ENCODE data around the gene PPP1R13L. TPM values are rescaled to one million over a fixed set of nuclear protein-coding genes. Genes with fewer than 3 reads are reported as not detected.
"Not testable (repeated sequence)": the region's sequence is repeated elsewhere in the genome, so short reads cannot be mapped to it uniquely, and the experiment has no call there.

Gene PPP1R13L
- total and polyA plus RNA-seq, 2 donors: 7.7 to 28.1 TPM

DNA sequence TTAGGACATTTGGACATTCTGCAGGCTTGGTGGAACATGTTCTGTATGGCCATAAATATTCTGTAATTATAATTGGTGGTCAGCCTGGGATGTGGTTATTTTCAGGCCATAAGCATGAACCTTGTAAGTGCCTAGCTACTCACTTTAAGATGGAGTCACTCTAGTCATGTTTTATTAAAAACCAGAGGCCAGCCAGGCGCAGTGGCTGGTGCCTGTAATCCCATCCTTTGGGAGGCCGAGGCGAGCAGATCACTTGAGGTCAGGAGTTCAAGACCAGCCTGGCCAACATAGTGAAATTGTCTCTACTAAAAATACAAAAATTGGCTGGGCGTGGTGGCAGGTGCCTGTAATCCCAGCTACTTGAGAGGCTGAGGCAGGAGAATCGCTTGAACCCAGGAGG is 2.7 kb upstream of the PPP1R13L start:
- DNase-seq (ENCODE audit: extremely low spot score); H3K27ac ChIP-seq (ENCODE audit: low read depth); H3K4me1 ChIP-seq (ENCODE audit: insufficient read depth); H3K4me3 ChIP-seq (ENCODE audit: low read depth, low read length); H3K36me3 ChIP-seq (ENCODE audit: insufficient read depth): not testable (repeated sequence)
- 78% methylated on average over 5 of the region's 5 CpGs for WGBS

DNA sequence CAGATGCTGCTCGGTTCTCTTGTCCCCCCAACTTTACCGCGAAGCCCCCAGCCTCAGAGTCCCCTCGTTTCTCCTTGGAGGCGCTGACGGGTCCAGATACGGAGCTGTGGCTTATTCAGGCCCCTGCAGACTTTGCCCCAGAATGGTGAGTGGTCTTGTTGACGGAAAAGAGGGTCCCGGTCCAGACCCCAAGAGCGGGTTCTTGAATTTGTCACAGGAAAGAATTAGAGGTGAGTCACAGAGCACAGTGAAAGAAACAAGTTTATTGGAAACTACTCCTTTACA is 2.2 kb upstream of the PPP1R13L start:
- Histone ChIP-seq H3K36me3 (ENCODE audit: insufficient read depth) (no peaks in the 10 kb centered on the region), H3K4me1 (ENCODE audit: insufficient read depth) (no peaks in the 10 kb centered on the region), H3K27ac (ENCODE audit: low read depth) (no peak overlapping the region), H3K4me3 (ENCODE audit: low read depth, low read length) (peak overlapping the region; percentile 56)
- no peak for DNase-seq (ENCODE audit: extremely low spot score)
- 2% methylated on average over 10 of the region's 10 CpGs for WGBS

DNA sequence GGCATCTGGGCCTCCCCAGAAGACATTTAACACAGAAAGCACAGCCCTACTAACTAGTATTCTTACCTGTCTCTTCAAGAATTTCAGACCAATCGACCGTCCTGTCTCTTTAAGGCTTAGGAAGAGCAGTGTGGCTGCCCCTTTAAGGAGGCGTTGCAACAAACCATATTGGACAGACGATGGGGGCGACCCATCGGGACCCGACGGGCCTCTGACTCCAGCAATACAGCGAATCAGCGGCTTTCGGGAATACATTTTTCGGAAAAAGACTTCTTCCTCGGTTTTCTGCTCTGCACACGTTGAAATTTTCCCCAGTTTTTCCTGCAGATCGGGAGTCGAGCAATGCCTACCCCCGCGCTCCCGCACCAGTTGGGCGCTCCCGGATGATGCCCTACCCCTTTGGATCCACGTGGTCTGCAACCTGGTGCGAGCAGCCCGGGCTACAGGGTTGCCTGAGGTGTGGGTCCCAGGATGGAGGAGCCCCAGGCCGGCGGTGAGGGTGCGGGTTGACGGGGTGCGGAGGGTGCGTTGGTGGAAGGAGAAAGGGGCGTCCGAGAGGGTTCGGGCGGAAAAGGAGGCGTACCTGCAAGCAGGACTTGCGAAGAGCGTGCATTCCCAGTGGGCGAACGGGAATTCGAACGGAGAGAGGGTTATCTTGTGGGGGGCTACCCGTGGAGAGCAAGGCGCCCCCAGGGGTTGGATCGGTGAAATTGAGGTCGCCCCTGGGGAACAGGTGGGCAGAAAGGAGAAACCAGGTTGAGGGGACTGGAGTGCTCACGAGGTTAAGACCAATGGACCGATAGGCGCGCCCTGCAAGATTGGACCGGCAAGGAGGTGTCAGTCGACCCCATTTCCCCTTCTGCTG is 1.6 kb upstream of the PPP1R13L start, which contains the start of gene POLR1G:
Gene POLR1G (plus strand): TSS at position 419 of the 865 bp plus-strand sequence. CDS start 53 bp downstream, at position 472.
- H3K4me1 ChIP-seq (ENCODE audit: insufficient read depth): no peaks in the 10 kb centered on the region
- DNase-seq (ENCODE audit: extremely low spot score): peak; percentile 87
- peak within 1 kb of the TSS; percentile 56 for H3K4me3 ChIP-seq (ENCODE audit: low read depth, low read length)
- H3K27ac ChIP-seq (ENCODE audit: low read depth): peak within 1 kb of the TSS; percentile 63
- no peaks in the 10 kb centered on the region for H3K36me3 ChIP-seq (ENCODE audit: insufficient read depth)
- WGBS: under 1% methylated on average over 51 of the region's 51 CpGs

DNA sequence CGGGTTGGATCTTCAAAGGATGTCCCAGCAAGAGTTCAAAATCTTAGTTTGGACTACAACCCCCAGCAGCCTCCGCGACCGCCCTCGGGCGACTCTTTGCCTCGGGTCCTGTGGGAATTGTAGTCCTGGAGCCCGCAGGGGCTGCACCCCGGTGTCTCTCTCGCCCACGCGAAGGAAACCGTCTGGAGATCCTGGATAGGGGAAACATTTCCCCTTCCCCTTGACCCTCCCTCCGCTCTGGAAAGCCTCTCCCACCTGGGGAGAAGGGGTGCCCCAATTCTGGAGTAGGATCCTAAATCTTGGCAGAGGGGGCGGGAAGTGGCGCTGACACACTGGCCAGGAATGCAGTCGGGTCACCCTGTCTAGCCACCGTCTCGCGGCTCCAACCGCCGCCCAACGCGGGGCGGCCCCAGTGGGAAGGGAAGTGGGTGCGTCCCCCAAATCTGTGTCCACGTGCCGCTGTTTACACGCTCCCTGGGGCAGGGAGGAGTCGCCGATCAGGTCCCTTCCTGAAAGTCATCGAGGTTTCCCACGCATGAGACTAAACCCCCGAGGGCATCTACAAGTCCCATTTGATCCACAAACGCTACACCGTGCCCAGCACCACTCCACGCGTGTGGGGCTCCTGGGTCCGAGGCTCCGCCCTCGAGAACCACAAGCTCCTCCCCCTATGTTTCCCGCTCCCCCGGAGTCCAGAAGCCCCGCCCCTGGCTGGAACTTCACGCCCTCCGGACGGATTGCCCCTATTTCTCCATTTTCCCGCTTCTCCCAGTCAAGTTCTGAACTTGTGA is 761 bp upstream of the PPP1R13L start:
- Histone ChIP-seq H3K4me3 (ENCODE audit: low read depth, low read length) (peak overlapping the region; percentile 56), H3K4me1 (ENCODE audit: insufficient read depth) (no peaks in the 10 kb centered on the region), H3K27ac (ENCODE audit: low read depth) (peak overlapping the region; percentile 63), H3K36me3 (ENCODE audit: insufficient read depth) (no peaks in the 10 kb centered on the region)
- peak; percentile 86 for DNase-seq (ENCODE audit: extremely low spot score)
- WGBS: under 1% methylated on average over 48 of the region's 48 CpGs

DNA sequence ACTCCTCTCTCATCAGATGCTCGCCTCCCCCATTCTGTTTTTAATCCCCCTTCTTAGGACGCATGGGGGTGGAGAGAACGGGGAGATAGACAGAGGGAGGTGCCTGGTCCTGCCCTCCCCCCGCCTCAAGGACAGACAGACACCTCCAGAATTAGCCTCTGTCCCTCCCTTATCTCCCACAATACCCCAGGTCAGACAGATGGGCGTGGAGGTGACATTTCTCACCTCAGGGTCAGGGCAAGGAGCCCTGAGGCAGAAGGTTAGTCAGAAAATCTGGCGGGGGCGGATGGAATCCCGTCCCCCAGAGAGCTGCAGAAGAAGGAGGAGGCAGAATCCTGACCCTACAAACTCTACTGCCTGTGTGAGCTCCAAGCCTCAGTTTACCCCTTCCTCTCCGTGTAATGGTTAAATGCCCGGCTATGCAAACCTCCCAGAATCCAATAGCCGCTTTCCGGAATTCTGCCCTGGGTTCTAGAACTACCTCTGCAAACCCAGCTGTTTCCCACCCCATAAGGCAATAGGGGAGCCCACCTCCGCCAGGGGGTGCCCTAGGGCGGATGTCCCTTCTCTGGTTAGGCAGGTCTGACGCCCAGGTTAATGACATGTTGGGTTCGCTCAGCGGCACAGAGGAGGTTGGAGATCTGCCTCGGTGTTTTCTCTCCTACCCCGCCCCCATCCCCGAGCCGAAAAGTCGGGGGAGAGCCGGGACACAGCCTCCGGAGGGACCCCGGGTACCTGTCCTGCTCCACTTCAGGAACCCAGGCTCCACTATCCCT is 900 bp downstream of the PPP1R13L start:
- WGBS: 21% methylated on average over 25 of the region's 25 CpGs
- Histone ChIP-seq H3K27ac (ENCODE audit: low read depth) (peak overlapping the region; percentile 85), H3K36me3 (ENCODE audit: insufficient read depth) (no peaks in the 10 kb centered on the region), H3K4me1 (ENCODE audit: insufficient read depth) (no peaks in the 10 kb centered on the region), H3K4me3 (ENCODE audit: low read depth, low read length) (peak overlapping the region; percentile 56)
- no peak for DNase-seq (ENCODE audit: extremely low spot score)

DNA sequence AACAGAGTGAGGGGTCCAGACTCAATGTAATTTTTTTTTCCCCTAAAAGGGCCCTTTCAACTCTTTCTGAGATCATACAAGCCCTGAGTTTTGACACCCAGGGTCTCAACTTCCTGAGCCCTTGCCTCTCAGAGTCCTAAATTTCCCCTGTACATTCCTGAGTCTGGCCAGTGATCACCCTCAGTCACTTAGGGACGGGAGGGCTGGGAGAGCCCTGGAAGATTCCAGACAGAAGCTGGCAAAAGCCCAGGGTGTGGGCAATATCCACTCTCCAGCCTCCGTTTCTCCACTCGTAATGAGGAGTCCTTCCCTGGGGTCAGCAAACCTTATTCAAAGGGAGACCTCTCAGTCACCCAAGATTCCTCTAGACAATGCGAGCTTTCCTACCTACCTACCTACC is 1.6 kb downstream of the PPP1R13L start:
- H3K4me1 ChIP-seq (ENCODE audit: insufficient read depth): no peaks in the 10 kb centered on the region
- no peaks in the 10 kb centered on the region for H3K36me3 ChIP-seq (ENCODE audit: insufficient read depth)
- no peak overlapping the region for H3K4me3 ChIP-seq (ENCODE audit: low read depth, low read length)
- H3K27ac ChIP-seq (ENCODE audit: low read depth): peak overlapping the region; percentile 48
- DNase-seq (ENCODE audit: extremely low spot score): no peak
- 59% methylated on average over 4 of the region's 4 CpGs for WGBS

DNA sequence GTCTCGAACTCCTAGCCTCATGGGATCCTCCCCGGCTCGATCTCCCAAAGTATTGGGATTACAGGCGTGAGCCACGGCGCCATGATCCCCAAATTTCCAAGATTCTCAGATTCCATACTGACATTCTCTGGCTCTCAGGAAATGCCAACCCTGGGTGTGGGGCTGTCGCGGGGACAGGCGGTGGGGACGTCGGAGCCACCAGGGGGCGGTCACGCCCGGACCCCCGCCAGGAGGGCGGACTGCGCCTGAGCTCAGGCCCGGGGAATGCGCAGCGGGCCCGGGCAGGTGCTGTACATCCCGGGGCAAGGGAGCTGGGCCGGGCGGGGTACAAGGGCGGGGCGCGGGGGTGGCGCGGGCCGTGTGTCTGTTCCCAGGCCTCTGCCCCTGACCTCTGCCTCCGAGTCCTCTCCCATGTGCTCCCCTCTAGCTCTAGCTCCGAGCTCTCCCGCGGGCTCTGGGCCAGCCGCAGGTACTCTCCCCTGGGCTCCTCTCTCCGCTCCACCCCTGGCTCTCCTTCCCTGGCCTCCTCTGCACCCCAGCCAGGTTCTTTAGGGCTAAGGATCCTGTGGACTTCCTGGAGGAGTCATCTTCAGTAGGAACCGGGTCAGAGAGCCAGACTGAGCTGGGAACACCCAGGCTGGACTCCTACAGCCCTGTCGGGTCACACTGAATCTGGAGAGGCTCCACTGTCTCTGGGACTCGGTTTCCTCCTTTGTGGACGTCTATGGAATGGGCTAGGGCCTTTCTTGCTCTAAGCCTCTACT is 2.4 kb downstream of the PPP1R13L start:
- no peak for DNase-seq (ENCODE audit: extremely low spot score)
- H3K4me1 ChIP-seq (ENCODE audit: insufficient read depth): no peaks in the 10 kb centered on the region
- peak overlapping the region; percentile 48 for H3K27ac ChIP-seq (ENCODE audit: low read depth)
- WGBS: 19% methylated on average over 40 of the region's 40 CpGs
- no peak overlapping the region for H3K4me3 ChIP-seq (ENCODE audit: low read depth, low read length)
- no peaks in the 10 kb centered on the region for H3K36me3 ChIP-seq (ENCODE audit: insufficient read depth)

DNA sequence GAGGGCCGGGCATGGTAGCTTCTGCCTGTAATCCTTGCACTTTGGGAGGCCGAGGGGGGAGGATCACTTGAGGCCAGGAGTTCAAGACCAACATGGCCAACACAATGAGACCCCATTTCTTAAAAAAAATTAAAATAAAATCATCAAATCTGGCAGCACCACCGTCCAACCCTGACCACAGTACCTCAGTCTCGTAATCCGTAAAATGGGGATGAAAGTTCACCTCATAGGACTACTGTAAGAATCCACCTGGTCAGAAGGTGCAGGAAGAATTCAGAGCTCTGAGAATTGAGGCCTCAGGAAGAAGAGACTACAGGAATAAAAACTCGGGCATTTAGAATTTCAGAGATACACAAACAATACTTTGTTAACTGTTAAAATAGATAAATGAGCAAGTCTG is 3.1 kb downstream of the PPP1R13L start:
- H3K36me3 ChIP-seq (ENCODE audit: insufficient read depth): no peaks in the 10 kb centered on the region
- H3K4me3 ChIP-seq (ENCODE audit: low read depth, low read length): no peak overlapping the region
- no peaks in the 10 kb centered on the region for H3K4me1 ChIP-seq (ENCODE audit: insufficient read depth)
- H3K27ac ChIP-seq (ENCODE audit: low read depth): no peak overlapping the region
- DNase-seq (ENCODE audit: extremely low spot score): no peak
- 91% methylated on average over 6 of the region's 6 CpGs for WGBS

DNA sequence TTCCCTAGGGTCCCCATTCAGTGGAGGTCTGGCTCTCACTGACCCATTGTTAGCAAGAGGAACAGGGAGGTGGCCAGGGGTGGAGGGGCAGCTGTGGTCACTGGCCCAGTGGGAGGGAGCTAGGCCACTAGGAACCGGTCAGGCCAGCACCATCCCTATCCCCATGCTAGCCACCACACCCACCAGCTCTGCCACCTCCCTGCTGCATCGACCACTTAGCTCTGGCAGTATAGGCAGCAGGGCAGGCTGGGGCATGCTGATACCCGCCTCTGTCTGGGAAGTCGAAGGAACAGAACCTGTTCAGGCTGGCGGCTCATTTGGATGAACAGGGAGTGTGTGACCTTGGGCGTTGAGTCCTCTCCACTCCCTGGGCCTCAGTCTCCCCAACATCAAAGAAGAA is 4.7 kb downstream of the PPP1R13L start:
- DNase-seq (ENCODE audit: extremely low spot score): no peak
- no peak overlapping the region for H3K27ac ChIP-seq (ENCODE audit: low read depth)
- no peaks in the 10 kb centered on the region for H3K36me3 ChIP-seq (ENCODE audit: insufficient read depth)
- no peak overlapping the region for H3K4me3 ChIP-seq (ENCODE audit: low read depth, low read length)
- no peaks in the 10 kb centered on the region for H3K4me1 ChIP-seq (ENCODE audit: insufficient read depth)
- 81% methylated on average over 6 of the region's 6 CpGs for WGBS

DNA sequence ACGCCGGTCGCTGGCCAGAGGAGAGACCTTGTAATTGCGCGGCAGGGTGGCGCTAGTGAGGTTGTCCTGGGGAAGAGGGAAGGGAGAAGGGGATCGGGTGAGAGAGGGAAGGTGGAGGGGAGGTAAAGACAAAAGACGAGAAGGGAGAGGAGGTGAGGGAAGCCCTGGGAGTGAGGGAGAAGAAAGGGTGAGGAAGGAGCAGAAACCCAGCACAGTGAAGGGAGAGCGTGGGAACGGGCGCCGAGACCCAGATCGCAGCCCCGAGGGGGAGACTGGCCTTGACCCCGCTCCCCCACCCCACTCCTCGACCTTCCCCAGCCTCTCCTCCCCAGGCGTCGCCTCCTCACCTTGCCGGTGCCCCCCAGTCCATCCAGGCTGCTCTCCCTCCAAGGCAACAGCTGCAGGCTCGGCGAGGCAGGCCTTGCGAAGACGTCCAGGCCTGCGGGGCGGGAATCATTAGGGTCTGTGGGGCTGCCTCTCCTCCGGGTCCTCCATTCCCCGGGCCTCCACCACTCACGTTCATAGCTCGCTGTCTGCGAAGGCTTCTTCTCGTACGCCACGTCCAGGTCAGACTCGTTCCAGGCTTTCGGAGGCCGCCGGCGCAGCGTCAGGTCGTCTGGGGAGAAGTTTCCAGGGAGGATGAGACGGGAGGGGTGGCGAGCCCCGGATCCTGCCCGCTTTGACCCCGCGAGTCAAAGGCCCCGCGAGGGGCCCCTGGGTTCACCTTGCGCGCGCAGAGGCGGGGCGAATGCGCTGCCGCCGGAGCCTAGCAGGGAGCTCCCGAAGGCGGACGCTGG is 8.8 kb downstream of the PPP1R13L start:
- 50% methylated on average over 59 of the region's 59 CpGs for WGBS
- Histone ChIP-seq H3K4me1 (ENCODE audit: insufficient read depth) (no peaks in the 10 kb centered on the region), H3K4me3 (ENCODE audit: low read depth, low read length) (no peak overlapping the region), H3K36me3 (ENCODE audit: insufficient read depth) (no peaks in the 10 kb centered on the region), H3K27ac (ENCODE audit: low read depth) (no peak overlapping the region)
- no peak for DNase-seq (ENCODE audit: extremely low spot score)

DNA sequence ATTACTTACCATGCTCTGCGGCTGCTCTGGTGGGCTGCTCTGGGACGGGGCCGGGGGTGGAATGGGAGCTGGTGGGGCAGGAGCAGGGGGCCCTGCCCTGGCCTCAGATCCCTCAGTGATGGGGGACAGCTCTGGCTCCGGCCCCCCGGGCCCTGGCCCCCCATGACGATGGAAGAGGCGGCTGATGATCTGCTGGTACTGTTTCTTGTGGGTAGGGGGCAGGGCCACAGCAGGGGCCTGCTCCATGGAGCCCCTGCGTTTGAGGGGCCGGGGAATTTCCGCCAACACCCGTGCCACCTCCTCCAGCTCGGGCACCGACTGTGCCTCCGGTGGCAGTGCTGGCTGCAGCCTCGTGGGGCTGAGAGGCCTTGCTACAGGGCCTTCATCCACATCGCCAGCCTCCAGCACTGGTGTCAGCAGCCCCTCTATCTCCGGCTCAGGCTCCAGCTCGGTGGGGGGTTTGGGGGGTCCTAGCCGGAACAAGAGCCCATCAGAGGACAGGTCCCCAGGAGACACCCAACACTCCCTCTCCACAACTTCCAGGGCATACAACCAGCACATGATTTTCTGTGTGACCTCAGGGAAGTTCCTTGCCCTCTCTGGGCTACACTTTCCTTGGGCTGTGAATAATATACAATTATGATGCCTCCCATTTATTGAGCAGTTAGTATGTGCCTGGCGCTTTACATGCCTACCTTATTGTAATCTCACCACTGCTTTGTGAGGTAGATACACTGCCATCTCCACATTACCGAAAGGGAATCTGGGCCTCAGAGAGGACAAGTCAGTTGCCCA is 12.8 kb downstream of the PPP1R13L start:
- no peak overlapping the region for H3K4me3 ChIP-seq (ENCODE audit: low read depth, low read length)
- DNase-seq (ENCODE audit: extremely low spot score): no peak
- no peaks in the 10 kb centered on the region for H3K4me1 ChIP-seq (ENCODE audit: insufficient read depth)
- H3K27ac ChIP-seq (ENCODE audit: low read depth): no peak overlapping the region
- H3K36me3 ChIP-seq (ENCODE audit: insufficient read depth): no peaks in the 10 kb centered on the region
- 92% methylated on average over 21 of the region's 21 CpGs for WGBS

DNA sequence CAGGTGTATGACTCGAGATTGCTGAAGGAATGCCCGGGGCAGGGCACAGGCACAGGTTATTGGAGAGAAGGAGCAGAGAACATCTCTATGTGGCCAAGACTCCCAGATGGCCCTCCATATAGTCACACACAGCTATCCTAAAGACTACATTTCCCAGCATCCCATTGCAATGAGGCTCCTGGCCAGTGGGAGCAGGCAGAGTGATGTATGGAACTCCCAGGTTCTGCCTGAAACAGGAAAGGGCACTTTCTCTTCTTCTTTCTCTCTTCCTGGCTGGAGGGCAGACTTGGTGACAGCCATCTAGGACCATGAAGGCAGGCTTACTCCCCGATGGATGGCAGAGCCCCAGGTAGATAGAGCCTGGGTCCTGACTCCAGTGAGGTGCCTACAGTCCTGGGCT is 13.5 kb downstream of the PPP1R13L start:
- no peak for DNase-seq (ENCODE audit: extremely low spot score)
- Histone ChIP-seq H3K27ac (ENCODE audit: low read depth) (no peak overlapping the region), H3K36me3 (ENCODE audit: insufficient read depth) (no peaks in the 10 kb centered on the region), H3K4me3 (ENCODE audit: low read depth, low read length) (no peak overlapping the region), H3K4me1 (ENCODE audit: insufficient read depth) (no peaks in the 10 kb centered on the region)
- 81% methylated on average over 3 of the region's 3 CpGs for WGBS

Measured in urinary bladder (tissue), 4 donors.